NCI-H524 treated with DMSO at 0.1 percent for 48 hours (cell line): Measurements from ENCODE around the gene KIF17.
A peak's percentile ranks its signal among the peaks of the same experiment; 100 is the strongest.

Experiments used
- DNase-seq: peaks from one replicate; lab custom pipeline; 2025; lab: John Stamatoyannopoulos, UW

Gene KIF17

GRCh38 chr1:20710469-20711284 lies 7.1 kb downstream of the KIF17 start:
- DNase-seq, result no peak

DNA sequence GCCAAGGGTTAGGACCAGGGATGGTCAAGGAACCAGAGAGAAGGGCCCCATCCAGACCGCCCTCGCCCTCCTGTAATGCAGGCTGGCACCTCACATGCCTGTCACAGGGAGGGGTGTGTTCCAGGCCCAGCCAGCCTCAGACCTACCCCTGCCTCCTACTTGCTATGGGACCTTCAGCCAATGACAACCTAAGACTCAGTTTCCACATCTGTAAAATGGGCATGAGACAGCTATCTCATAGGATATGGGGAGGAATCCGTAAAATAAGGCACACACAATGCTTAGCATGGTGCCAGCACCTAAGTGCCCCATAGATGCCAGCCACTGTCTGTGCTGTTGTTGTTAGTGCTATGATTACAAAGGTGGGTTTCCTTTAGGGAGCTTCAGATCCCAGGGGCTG lies 7.9 kb downstream of the KIF17 start:
- no peak for DNase-seq

GRCh38 chr1:20708891-20709290 lies 8.9 kb downstream of the KIF17 start:
- DNase-seq, result no peak

- DNase-seq, result no peak
Observed at GRCh38 chr1:20708057-20708456, 9.8 kb downstream of the KIF17 start.

DNA sequence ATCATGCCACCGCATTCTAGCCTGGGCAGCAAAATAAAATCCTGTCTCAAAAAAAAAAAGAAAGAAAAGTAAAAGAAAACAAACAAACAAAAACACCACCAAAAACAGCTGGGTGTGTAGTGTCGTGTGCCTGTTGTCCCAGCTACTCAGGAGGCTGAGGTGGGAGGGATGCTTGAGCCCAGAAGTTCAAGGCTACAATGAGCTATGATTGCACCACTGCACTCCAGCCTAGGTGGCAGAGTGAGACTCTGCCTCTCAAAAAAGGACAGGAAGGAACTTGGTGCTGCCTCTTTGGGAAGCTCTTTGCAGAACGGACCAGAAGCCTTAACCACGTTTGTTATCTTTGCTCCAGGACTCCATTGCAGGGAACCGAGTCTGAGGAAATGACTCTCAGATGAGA lies 11.0 kb downstream of the KIF17 start:
- no peak for DNase-seq

DNA sequence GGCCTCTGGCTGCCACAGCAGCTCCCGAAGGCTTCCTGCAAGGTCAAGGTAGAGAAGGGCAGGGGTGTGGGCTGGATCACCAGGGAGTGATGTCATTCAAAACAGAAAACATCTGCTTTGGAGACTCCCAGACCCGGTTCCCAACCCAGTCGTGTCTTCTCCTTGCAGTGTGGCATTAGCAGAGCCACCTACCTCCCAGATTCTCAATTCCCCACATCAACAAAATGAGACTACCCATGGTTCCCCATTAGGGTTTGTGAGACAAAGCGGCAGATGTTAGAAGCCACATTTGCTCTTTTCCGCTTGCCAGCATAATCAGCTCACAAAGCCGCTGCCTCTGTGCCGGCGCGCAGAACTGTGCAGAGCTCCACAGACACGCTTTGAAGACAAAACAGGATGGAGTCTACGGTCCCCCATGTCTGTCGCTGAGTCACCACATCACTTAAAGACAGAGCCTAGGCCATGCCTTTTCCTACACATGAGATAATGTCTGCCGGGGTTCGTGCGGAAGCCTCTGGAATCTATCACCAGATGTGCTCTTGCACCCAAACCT lies 12.5 kb downstream of the KIF17 start:
- no peak for DNase-seq

DNA sequence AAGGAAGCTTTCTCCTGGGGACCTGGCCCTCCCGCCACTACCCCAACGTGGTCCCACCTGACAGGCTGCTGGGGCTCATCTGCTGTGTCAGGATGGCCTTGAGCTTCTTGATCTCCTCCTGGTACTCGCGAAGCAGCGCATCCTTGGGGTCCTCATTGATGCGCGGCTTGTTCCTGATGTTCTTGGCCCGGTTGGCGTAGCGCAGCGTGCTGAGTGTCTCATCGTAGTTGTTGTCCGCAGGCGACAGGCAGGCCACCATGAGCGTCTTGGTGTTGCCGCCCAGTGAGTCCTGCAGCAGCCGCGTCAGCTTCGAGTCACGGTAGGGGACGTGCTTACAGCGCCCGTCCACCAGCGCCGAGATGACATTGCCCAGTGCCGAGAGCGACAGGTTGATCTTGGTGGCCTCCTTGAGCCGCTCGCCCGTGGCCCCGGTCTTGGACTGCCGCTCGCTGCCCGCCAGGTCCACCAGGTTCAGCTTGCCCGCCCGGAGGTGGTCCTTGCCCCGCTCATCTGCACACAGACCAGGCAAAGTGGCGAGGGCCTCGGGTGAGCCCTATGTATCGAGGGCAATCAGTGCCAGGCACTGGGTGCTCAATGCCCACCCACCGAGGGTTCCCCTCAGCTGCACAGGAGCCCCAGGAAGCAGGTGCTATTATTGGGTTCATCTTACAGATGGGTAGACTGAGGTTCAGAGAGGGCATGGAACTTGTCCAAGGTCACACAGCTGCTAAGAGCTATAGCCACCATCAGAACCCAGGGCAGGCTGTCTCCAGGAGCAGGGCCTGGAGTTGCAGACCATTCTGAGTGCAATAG lies 13.2 kb downstream of the KIF17 start:
- no peak for DNase-seq

GRCh38 chr1:20703124-20703756 lies 14.6 kb downstream of the KIF17 start:
- DNase-seq, result no peak

- no peak for DNase-seq
Observed at GRCh38 chr1:20702416-20702815, 15.4 kb downstream of the KIF17 start.

DNA sequence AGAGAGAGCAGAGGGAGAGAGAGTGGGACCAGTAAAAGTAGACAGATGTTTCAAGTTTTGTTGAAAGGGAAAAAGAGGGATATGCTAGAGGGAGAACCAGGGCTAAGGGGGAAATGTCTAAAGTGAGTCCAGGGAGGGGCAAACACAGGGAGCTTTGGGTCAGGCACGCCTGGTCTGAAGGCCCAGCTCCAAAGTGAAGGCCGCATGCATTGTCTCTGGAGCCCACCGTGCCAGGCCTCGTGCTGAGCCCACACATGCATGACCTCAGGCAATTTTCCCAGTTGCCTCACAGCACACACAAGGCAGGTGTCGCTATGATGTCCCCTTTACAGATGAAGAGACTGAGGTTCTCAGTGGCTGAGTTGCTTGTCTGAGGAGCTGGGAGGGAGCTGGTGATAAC lies 16.0 kb downstream of the KIF17 start:
- no peak for DNase-seq

DNA sequence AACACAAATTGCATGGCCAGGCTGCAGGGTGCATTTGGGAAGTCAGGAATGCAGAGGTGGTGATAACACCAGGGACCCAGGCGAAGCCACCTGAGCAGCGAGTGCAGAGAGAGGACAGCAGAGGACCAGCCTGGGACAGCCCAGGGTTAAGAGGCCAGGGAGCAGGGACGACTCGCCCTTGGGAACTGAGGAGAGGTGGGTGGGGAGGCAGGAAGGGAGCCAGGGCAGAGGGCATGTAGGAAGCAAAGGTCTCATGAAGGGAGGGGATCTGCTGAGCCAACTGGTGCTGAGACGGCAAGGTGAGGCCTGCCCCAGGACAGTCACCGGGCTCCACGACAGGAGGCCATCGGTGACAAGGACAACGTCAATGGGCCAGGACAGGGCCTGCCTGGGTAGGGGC lies 16.4 kb downstream of the KIF17 start:
- DNase-seq, result no peak

GRCh38 chr1:20700636-20701215 lies 17.1 kb downstream of the KIF17 start:
- DNase-seq, result no peak

DNA sequence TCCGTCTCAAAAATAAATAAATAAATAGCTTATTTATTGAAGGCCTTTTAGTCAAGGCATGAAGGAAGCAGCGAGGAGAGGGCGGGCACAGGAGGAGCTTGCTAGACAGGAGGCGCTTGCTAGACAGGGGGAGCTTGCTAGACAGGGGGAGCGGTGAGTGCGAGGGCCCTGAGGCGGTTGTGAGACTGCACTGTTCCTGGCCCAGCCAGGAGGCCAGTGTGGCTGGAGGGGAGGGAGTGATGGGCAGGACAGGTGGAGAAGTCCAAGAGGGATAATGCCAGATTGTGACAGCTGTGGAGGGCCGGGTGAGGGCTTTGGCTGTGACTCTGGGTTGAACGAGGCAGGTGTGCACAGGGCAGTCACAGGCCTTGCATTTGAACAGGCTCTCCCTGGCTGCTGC lies 18.2 kb downstream of the KIF17 start:
- DNase-seq, result peak; percentile 58

GRCh38 chr1:20698195-20698910 lies 19.5 kb downstream of the KIF17 start:
- DNase-seq, result no peak

GRCh38 chr1:20697563-20697962 lies 20.2 kb downstream of the KIF17 start:
- no peak for DNase-seq

GRCh38 chr1:20696397-20697333 lies 21.1 kb downstream of the KIF17 start:
- peak; percentile 51 for DNase-seq

GRCh38 chr1:20695515-20695914 lies 22.3 kb downstream of the KIF17 start:
- DNase-seq, result no peak

DNA sequence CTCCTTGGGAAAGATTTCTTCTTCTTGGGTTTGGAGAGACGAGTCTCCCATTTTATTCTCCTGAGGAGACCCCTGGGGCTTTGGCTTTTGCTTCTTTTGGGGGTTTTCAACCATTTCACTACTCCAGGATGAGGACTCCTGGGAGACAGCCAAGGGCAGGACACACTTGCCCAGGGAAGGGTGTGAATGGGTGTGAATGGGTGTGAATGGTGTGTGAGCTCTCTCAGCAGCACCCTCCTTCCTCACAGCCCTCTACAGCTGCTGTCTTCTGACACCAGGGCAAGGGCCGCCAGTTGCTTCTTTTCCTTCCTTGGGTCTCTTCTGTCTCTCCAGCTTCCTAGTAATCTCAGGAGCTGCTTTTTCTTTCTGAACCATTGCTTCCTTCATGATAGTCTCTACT lies 24.2 kb downstream of the KIF17 start:
- DNase-seq, result no peak

GRCh38 chr1:20691872-20692271 lies 25.9 kb downstream of the KIF17 start:
- DNase-seq, result no peak

DNA sequence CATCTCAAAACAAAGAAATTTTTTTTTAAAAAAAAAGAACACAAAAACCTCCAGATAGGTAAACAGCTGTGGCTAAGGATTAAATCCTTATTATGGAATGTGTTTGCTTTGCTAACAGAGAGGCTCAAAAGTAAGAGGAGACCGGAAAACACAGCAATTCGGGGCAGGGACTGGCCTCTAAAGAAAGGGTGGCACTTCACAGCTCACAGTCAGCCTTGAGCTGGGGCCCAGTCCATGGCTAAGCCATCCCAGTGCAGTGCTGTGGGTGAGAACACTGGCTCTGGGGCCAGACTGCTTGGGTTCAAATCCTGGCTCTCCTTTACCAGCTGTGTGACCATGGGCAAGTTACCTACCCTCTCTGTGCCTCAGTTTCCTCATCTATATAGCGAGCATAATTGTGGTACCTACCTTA lies 28.2 kb downstream of the KIF17 start:
- no peak for DNase-seq
